ENCODE data around the gene LASP1NB.
"Not testable (repeated sequence)": the region's sequence is repeated elsewhere in the genome, so short reads cannot be mapped to it uniquely, and the experiment has no call there.

LASP1NB gene

DNA sequence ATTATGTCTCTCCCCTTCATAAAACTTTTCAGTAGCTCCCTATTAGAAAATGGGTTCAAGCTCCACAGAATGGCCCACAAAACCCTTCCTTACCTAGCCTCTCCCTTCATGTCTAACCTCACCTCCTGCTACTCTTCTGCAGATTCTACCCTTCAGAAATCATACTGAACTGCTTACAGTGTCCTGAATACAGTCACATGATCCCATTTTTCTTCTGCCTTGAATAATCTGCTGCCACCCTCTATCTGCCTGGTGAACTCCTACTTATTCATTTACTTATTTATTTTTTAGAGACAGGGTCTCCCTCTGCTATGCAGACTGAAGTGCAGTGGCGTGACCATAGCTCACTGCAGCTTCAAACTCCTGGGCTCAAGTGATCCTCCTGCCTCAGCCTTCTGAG is 15.0 kb downstream of the LASP1NB start:
- H3K4me1 Mint-ChIP-seq (ENCODE audit: low read depth, unreplicated experiment), result peaks cover 6% of the 10 kb centered on the region
- BruUV-seq (replicated peaks), result no TSS peak
- CTCF ChIA-PET, result no interaction called here
- no peak for DNase-seq
- no peak overlapping the region for H3K4me3 Mint-ChIP-seq (ENCODE audit: low read depth, unreplicated experiment)
- intact Hi-C loops (cut with micrococcal nuclease; ENCODE audit: unreplicated experiment), result no loop called here
- H3K27me3 Mint-ChIP-seq (ENCODE audit: unreplicated experiment), result peaks cover 16% of the 10 kb centered on the region
- no peaks in the 10 kb centered on the region for H3K36me3 Mint-ChIP-seq (ENCODE audit: insufficient read depth, unreplicated experiment)
- TF ChIP-seq, protein P1, sequence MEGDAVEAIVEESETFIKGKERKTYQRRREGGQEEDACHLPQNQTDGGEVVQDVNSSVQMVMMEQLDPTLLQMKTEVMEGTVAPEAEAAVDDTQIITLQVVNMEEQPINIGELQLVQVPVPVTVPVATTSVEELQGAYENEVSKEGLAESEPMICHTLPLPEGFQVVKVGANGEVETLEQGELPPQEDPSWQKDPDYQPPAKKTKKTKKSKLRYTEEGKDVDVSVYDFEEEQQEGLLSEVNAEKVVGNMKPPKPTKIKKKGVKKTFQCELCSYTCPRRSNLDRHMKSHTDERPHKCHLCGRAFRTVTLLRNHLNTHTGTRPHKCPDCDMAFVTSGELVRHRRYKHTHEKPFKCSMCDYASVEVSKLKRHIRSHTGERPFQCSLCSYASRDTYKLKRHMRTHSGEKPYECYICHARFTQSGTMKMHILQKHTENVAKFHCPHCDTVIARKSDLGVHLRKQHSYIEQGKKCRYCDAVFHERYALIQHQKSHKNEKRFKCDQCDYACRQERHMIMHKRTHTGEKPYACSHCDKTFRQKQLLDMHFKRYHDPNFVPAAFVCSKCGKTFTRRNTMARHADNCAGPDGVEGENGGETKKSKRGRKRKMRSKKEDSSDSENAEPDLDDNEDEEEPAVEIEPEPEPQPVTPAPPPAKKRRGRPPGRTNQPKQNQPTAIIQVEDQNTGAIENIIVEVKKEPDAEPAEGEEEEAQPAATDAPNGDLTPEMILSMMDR (IDR thresholded peaks at IDR 0.05; ENCODE audit: unreplicated experiment), result no peak
- H3K27ac Mint-ChIP-seq (ENCODE audit: unreplicated experiment), result no peak overlapping the region
- no peaks in the 10 kb centered on the region for H3K9me3 Mint-ChIP-seq (ENCODE audit: low read depth, unreplicated experiment)

DNA sequence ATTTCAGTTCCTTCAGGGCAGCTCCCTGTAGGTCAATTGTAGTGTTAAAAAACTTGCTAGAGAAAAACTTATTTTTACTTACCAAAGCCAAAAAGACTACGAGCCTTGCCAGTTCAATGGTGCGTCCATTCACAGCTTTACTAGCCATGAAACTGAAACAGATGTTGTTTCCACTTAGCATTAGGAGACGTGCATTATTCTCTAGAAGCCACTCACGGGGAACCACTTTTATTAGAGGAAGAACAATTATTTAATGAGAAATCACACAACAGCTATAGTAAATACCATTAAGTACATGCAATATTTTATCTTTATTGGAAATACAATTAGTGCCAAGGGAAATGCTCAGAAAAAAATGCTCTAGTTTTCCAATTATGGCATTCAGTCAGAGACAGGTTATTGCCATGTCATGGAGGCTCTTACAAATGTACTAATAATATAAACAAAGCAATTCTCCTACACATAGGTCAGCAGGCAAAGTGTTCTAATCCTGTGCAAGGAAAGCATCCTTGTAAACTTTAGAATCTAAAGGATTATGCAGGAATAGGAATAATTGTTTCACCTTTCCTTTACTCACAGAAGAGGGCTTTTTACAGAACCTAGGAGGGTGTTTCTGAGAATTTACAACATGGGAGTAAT is 17.4 kb downstream of the LASP1NB start:
- no TSS peak for BruUV-seq (replicated peaks)
- Mint-ChIP-seq H3K4me3 (ENCODE audit: low read depth, unreplicated experiment) (no peak overlapping the region), H3K27me3 (ENCODE audit: unreplicated experiment) (no peaks in the 10 kb centered on the region), H3K4me1 (ENCODE audit: low read depth, unreplicated experiment) (peaks cover 6% of the 10 kb centered on the region), H3K27ac (ENCODE audit: unreplicated experiment) (no peak overlapping the region), H3K36me3 (ENCODE audit: insufficient read depth, unreplicated experiment) (no peaks in the 10 kb centered on the region), H3K9me3 (ENCODE audit: low read depth, unreplicated experiment) (no peaks in the 10 kb centered on the region)
- intact Hi-C loops (cut with micrococcal nuclease; ENCODE audit: unreplicated experiment), result no loop called here
- CTCF ChIA-PET, result no interaction called here
- TF ChIP-seq, protein P1 (IDR thresholded peaks at IDR 0.05; ENCODE audit: unreplicated experiment), result no peak
- DNase-seq, result no peak

DNA sequence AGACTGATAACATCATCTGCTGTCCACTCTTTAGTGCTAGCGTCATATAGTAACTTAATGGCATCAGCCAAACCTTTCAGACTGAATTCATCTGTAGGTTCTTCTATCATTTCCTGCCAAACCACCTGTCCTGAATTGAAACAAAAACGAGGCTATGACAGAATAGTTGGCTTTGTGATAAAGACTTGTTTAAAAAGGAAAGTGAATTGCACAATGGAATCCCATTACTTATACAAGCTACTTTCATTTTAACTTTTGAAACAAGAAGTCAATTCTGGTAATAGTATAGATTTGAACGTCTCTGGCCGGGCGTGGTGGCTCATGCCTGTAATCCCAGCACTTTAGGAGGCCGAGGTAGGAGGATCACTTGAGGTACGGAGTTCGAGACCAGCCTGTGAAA is 18.2 kb downstream of the LASP1NB start:
- intact Hi-C loops (cut with micrococcal nuclease; ENCODE audit: unreplicated experiment), result no loop called here
- DNase-seq, result no peak
- CTCF ChIA-PET, result interaction anchor here (0.5 to 0.8 kb wide), 4 partner anchors 43 to 437 kb away, joined by 3 to 4 read pairs (median 3); no protein-coding TSS in a partner anchor
- H3K27me3 Mint-ChIP-seq (ENCODE audit: unreplicated experiment), result no peaks in the 10 kb centered on the region
- BruUV-seq (replicated peaks), result no TSS peak
- no peaks in the 10 kb centered on the region for H3K9me3 Mint-ChIP-seq (ENCODE audit: low read depth, unreplicated experiment)
- TF ChIP-seq, protein P1 (IDR thresholded peaks at IDR 0.05; ENCODE audit: unreplicated experiment), result no peak
- no peaks in the 10 kb centered on the region for H3K36me3 Mint-ChIP-seq (ENCODE audit: insufficient read depth, unreplicated experiment)
- H3K4me3 Mint-ChIP-seq (ENCODE audit: low read depth, unreplicated experiment), result no peak overlapping the region
- H3K27ac Mint-ChIP-seq (ENCODE audit: unreplicated experiment), result no peak overlapping the region
- H3K4me1 Mint-ChIP-seq (ENCODE audit: low read depth, unreplicated experiment), result peaks cover 6% of the 10 kb centered on the region

DNA sequence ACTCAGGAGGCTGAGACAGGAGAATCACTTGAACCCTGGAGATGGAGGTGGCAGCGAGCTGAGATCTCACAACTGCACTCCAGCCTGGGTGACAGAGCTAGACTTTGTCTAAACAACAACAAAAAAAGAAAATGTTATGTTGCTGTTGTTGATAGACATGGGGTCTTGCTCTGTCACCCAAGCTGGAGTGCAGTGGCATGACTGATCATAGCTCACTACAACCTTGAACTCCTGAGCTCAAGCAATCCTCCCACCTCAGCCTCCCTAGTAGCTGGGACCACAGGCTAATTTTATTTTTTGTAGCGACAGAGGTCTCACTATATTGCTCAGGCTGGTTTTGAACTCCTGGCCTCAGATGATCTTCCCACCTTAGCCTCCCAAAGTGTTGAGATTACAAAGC is 21.8 kb downstream of the LASP1NB start:
- Mint-ChIP-seq H3K9me3 (ENCODE audit: low read depth, unreplicated experiment) (no peaks in the 10 kb centered on the region), H3K27ac (ENCODE audit: unreplicated experiment) (no peak overlapping the region), H3K4me3 (ENCODE audit: low read depth, unreplicated experiment) (no peak overlapping the region), H3K4me1 (ENCODE audit: low read depth, unreplicated experiment) (peaks cover 6% of the 10 kb centered on the region), H3K36me3 (ENCODE audit: insufficient read depth, unreplicated experiment) (no peaks in the 10 kb centered on the region), H3K27me3 (ENCODE audit: unreplicated experiment) (peaks cover 11% of the 10 kb centered on the region)
- no peak for DNase-seq
- intact Hi-C loops (cut with micrococcal nuclease; ENCODE audit: unreplicated experiment), result no loop called here
- no TSS peak for BruUV-seq (replicated peaks)
- TF ChIP-seq, protein P1 (IDR thresholded peaks at IDR 0.05; ENCODE audit: unreplicated experiment), result no peak
- CTCF ChIA-PET, result no interaction called here

DNA sequence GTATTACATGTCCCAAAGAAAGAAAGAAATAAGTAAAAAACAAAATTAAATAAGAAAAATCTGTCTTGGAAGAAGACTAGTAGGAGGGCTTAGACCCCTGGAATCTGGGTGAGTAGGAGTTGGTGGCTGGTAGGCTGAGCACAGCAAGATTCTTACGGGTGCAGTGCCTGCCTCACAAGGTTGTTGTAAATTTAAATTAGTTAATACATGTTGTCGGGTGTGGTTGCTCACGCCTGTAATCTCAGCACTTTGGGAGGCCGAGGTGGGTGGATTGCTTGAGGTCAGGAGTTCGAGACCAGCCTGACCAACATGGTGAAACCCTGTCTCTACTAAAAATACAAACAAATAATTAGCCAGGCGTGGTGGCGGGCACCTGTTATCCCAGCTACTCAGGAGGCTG is 28.4 kb downstream of the LASP1NB start:
- H3K9me3 Mint-ChIP-seq (ENCODE audit: low read depth, unreplicated experiment); H3K27ac Mint-ChIP-seq (ENCODE audit: unreplicated experiment); H3K36me3 Mint-ChIP-seq (ENCODE audit: insufficient read depth, unreplicated experiment); intact Hi-C loops (cut with micrococcal nuclease; ENCODE audit: unreplicated experiment); BruUV-seq (replicated peaks); DNase-seq; CTCF ChIA-PET; H3K4me1 Mint-ChIP-seq (ENCODE audit: low read depth, unreplicated experiment); H3K4me3 Mint-ChIP-seq (ENCODE audit: low read depth, unreplicated experiment): not testable (repeated sequence)
- peaks cover 11% of the 10 kb centered on the region for H3K27me3 Mint-ChIP-seq (ENCODE audit: unreplicated experiment)

Measured in Calu3 (cell line).